HUES6 (cell line): Measurements from ENCODE around the gene EXOG.

Source experiments
- H3K27ac ChIP-seq: 2 replicates; pipeline ENCODE4 v1.7.0; 2013; ENCODE audit warnings: low read depth, mild to moderate bottlenecking, low read length, inconsistent platforms
- H3K27me3 ChIP-seq: 2 replicates; pipeline ENCODE4 v1.6.1; 2013; ENCODE audit warnings: low read length; ENCODE audit not compliant: control insufficient read depth, insufficient read depth
- H3K36me3 ChIP-seq: 2 replicates; pipeline ENCODE4 v1.6.1; 2013; ENCODE audit warnings: low read length; ENCODE audit not compliant: control insufficient read depth, insufficient read depth
- H3K4me1 ChIP-seq: 2 replicates; pipeline ENCODE4 v1.6.1; 2013; ENCODE audit warnings: low read length; ENCODE audit not compliant: control insufficient read depth, insufficient read depth
- H3K4me3 ChIP-seq: 2 replicates; pipeline ENCODE4 v1.5.1; 2013; ENCODE audit warnings: low read depth, low read length
- H3K9ac ChIP-seq: one replicate; pipeline ENCODE4 v1.6.1; 2013; ENCODE audit warnings: mild to moderate bottlenecking, low read length
- H3K9me3 ChIP-seq: 2 replicates; pipeline ENCODE4 v1.6.1; 2013; ENCODE audit warnings: low read depth, low read length; ENCODE audit not compliant: control insufficient read depth, insufficient read depth

The EXOG gene

GRCh38 chr3:38496131-38496910 is at the start of gene EXOG:
Gene EXOG, plus strand, starts transcription at chr3:38496340. Its CDS starts 28 bp downstream, at chr3:38496368.
- Histone ChIP-seq H3K9me3 (no peaks in the 10 kb centered on the region), H3K4me1 (peaks cover 3% of the 10 kb centered on the region; the same call in 1 of the 2 replicates), H3K36me3 (peaks cover 11% of the 10 kb centered on the region), H3K27ac (no peak within 1 kb of the TSS; the same call in 1 of the 2 replicates), H3K4me3 (peak within 1 kb of the TSS; percentile 85), H3K9ac (peak within 1 kb of the TSS; percentile 78), H3K27me3 (no peaks in the 10 kb centered on the region)

- no peaks in the 10 kb centered on the region for H3K36me3 ChIP-seq
- peaks cover 21% of the 10 kb centered on the region for H3K9me3 ChIP-seq
- H3K4me1 ChIP-seq = no peaks in the 10 kb centered on the region
- no peak overlapping the region for H3K9ac ChIP-seq
- no peak overlapping the region for H3K4me3 ChIP-seq
- no peak overlapping the region for H3K27ac ChIP-seq
- H3K27me3 ChIP-seq = no peaks in the 10 kb centered on the region
Observed at GRCh38 chr3:38446812-38447211, 49.3 kb upstream of the EXOG start.

- Histone ChIP-seq H3K4me1 (peaks cover 8% of the 10 kb centered on the region), H3K36me3 (no peaks in the 10 kb centered on the region), H3K9me3 (peaks cover 12% of the 10 kb centered on the region), H3K4me3 (no peak overlapping the region), H3K27ac (no peak overlapping the region), H3K27me3 (no peaks in the 10 kb centered on the region), H3K9ac (no peak overlapping the region)
Observed at GRCh38 chr3:38450853-38451252, 45.3 kb upstream of the EXOG start.

GRCh38 chr3:38453075-38453912 is 42.8 kb upstream of the EXOG start, which contains the start of gene ACVR2B:
Gene ACVR2B, plus strand, starts transcription at chr3:38453890. Its CDS starts 433 bp downstream, at chr3:38454323.
- peaks cover 12% of the 10 kb centered on the region for H3K9me3 ChIP-seq
- peaks cover 26% of the 10 kb centered on the region for H3K4me1 ChIP-seq
- peak within 1 kb of the TSS; percentile 76 for H3K27ac ChIP-seq
- H3K36me3 ChIP-seq = no peaks in the 10 kb centered on the region
- H3K4me3 ChIP-seq = peak within 1 kb of the TSS; percentile 99
- no peaks in the 10 kb centered on the region for H3K27me3 ChIP-seq
- peak within 1 kb of the TSS; percentile 98 for H3K9ac ChIP-seq

GRCh38 chr3:38453913-38454177 is 42.3 kb upstream of the EXOG start:
- Histone ChIP-seq H3K27ac (no peak overlapping the region; the same call in 1 of the 2 replicates), H3K36me3 (no peaks in the 10 kb centered on the region), H3K9me3 (peaks cover 12% of the 10 kb centered on the region), H3K4me3 (peak overlapping the region; percentile 99), H3K27me3 (no peaks in the 10 kb centered on the region), H3K9ac (peak overlapping the region; percentile 98), H3K4me1 (peaks cover 32% of the 10 kb centered on the region)

GRCh38 chr3:38454178-38454883 is 41.8 kb upstream of the EXOG start:
- H3K4me1 ChIP-seq = peaks cover 36% of the 10 kb centered on the region
- peak overlapping the region; percentile 98 for H3K9ac ChIP-seq
- H3K9me3 ChIP-seq = peaks cover 12% of the 10 kb centered on the region
- H3K36me3 ChIP-seq = no peaks in the 10 kb centered on the region
- no peaks in the 10 kb centered on the region for H3K27me3 ChIP-seq
- peak overlapping the region; percentile 99 for H3K4me3 ChIP-seq
- peak overlapping the region; percentile 76 for H3K27ac ChIP-seq

GRCh38 chr3:38454884-38455638 is 41.1 kb upstream of the EXOG start:
- H3K27ac ChIP-seq = peak overlapping the region; percentile 76
- H3K4me3 ChIP-seq = peak overlapping the region; percentile 99
- H3K36me3 ChIP-seq = no peaks in the 10 kb centered on the region
- H3K4me1 ChIP-seq = peaks cover 40% of the 10 kb centered on the region
- no peaks in the 10 kb centered on the region for H3K27me3 ChIP-seq
- H3K9me3 ChIP-seq = peaks cover 12% of the 10 kb centered on the region
- H3K9ac ChIP-seq = peak overlapping the region; percentile 98

- Histone ChIP-seq H3K9me3 (peaks cover 5% of the 10 kb centered on the region), H3K27me3 (no peaks in the 10 kb centered on the region), H3K27ac (no peak overlapping the region), H3K9ac (peak overlapping the region; percentile 65), H3K4me3 (peak overlapping the region; percentile 99), H3K4me1 (peaks cover 40% of the 10 kb centered on the region), H3K36me3 (no peaks in the 10 kb centered on the region)
Observed at GRCh38 chr3:38455639-38456430, 40.3 kb upstream of the EXOG start.

- no peak overlapping the region for H3K27ac ChIP-seq
- peaks cover 40% of the 10 kb centered on the region for H3K4me1 ChIP-seq
- no peaks in the 10 kb centered on the region for H3K27me3 ChIP-seq
- no peak overlapping the region for H3K9ac ChIP-seq
- no peaks in the 10 kb centered on the region for H3K36me3 ChIP-seq
- no peaks in the 10 kb centered on the region for H3K9me3 ChIP-seq
- no peak overlapping the region for H3K4me3 ChIP-seq
Observed at GRCh38 chr3:38457111-38458003, 38.8 kb upstream of the EXOG start.
